Body of pancreas (tissue), 4 donors: ENCODE results near the gene FAM25A.

ENCODE experiments used
- CTCF ChIP-seq, 7 experiments: fragments of 450-650 bp in 4 of 7; fragments of 200-600 bp in 3 of 7; sonication (generic) in 3 of 7; IDR thresholded peaks; one replicate each; pipeline ENCODE4 v1.5.1; 2016 to 2019; ENCODE audit warnings: antibody characterized with exemption in 7 of 7
- POLR2A ChIP-seq, 3 donors: fragments of 450-650 bp; IDR thresholded peaks; one replicate each; pipeline ENCODE4 v1.6.1; 2016; ENCODE audit warnings: antibody characterized with exemption in 3 of 3, mild to moderate bottlenecking in 2 of 3

GRCh38 chr10:87045434-87045938 is 25.4 kb downstream of the FAM25A start:
- TF ChIP-seq CTCF (IDR thresholded peaks at IDR 0.05): no peak
- no peak for TF ChIP-seq POLR2A (IDR thresholded peaks at IDR 0.05)
